PC-9 (cell line): ENCODE data around the gene VAT1L. TPM values are rescaled to one million over a fixed set of nuclear protein-coding genes. Genes with fewer than 3 reads are reported as not detected.
"Not testable (repeated sequence)": the region's sequence is repeated elsewhere in the genome, so short reads cannot be mapped to it uniquely, and the experiment has no call there.

Experiments used
- BruUV-seq: library from RNA; stranded (reverse); fragments of 400-500 nt; replicated peaks from 2 replicates; lab custom pipeline; 2021; lab: Mats Ljungman, UMichigan
- CTCF ChIA-PET: fragments of 300-600 bp; sonication (Branson Sonifier 250); formaldehyde crosslinking; loops from one replicate; lab custom pipeline; 2022; ENCODE audit warnings: antibody characterized with exemption; lab: Charles Lee
- POLR2A ChIA-PET: fragments of 300-600 bp; sonication (Branson Sonifier 250); formaldehyde crosslinking; loops from one replicate; lab custom pipeline; 2022; ENCODE audit warnings: antibody characterized with exemption; ENCODE audit not compliant: unreplicated experiment; lab: Charles Lee
- DNase-seq, 2 experiments: peaks; one replicate each; pipeline versions ENCODE4 v3.0.0 to v3.0.0-alpha.2; 2015 to 2022; ENCODE audit warnings: mixed read lengths in 1 of 2
- H2AFZ ChIP-seq: fragments of 200-600 bp; sonication (generic); 2 replicates; pipeline ENCODE4 v1.8.1; 2017; ENCODE audit warnings: antibody characterized with exemption
- H3F3A ChIP-seq: fragments of 200-600 bp; sonication (generic); 2 replicates; pipeline ENCODE4 v1.8.1; 2017; ENCODE audit warnings: antibody characterized with exemption, mild to moderate bottlenecking, low read depth; ENCODE audit not compliant: insufficient read depth
- H3K27ac ChIP-seq: fragments of 200-600 bp; sonication (generic); 2 replicates; pipeline ENCODE4 v1.6.1; 2016; ENCODE audit warnings: mixed run types
- H3K27me3 ChIP-seq: fragments of 200-600 bp; sonication (generic); 2 replicates; pipeline ENCODE4 v1.6.1; 2016; ENCODE audit warnings: low read depth, mixed run types; ENCODE audit not compliant: insufficient read depth
- H3K36me3 ChIP-seq: fragments of 200-600 bp; sonication (generic); 2 replicates; pipeline ENCODE4 v1.6.1; 2016; ENCODE audit warnings: low read depth, mixed run types
- H3K4me1 ChIP-seq: fragments of 200-600 bp; sonication (generic); replicated peaks from 2 replicates; pipeline ENCODE4 v1.6.1; 2016; ENCODE audit warnings: mixed run types; ENCODE audit not compliant: insufficient read depth
- H3K4me2 ChIP-seq: fragments of 200-600 bp; sonication (generic); 2 replicates; pipeline ENCODE4 v1.6.1; 2017; ENCODE audit warnings: mixed run types
- H3K4me3 ChIP-seq: fragments of 200-600 bp; sonication (generic); 2 replicates; pipeline ENCODE4 v1.6.1; 2016; ENCODE audit warnings: mixed run types
- H3K79me2 ChIP-seq: fragments of 200-600 bp; sonication (generic); 2 replicates; pipeline ENCODE4 v1.6.1; 2017; ENCODE audit warnings: low read depth, mixed run types
- H3K9me2 ChIP-seq: fragments of 200-600 bp; sonication (generic); 2 replicates; pipeline ENCODE4 v1.8.1; 2017; ENCODE audit warnings: mild to moderate bottlenecking; ENCODE audit not compliant: insufficient read depth
- H3K9me3 ChIP-seq: fragments of 200-600 bp; sonication (generic); 2 replicates; pipeline ENCODE4 v1.8.1; 2016; ENCODE audit warnings: low read depth; ENCODE audit not compliant: insufficient read depth
- H4K20me1 ChIP-seq: fragments of 200-600 bp; sonication (generic); 2 replicates; pipeline ENCODE4 v1.8.1; 2017; ENCODE audit not compliant: insufficient read depth
- EZH2 ChIP-seq: fragments of 200-600 bp; sonication (generic); IDR thresholded peaks from 2 replicates; pipeline ENCODE4 v1.8.0; 2017; ENCODE audit warnings: antibody characterized with exemption, low read depth
- intact Hi-C: fragments of 100-400 bp; cut with micrococcal nuclease; formaldehyde crosslinking; loops from one replicate; pipeline ENCODE4 v1.10.0; 2022; ENCODE audit not compliant: unreplicated experiment
- total RNA-seq: library from RNA; stranded (reverse); gene quantifications from 2 replicates; pipeline ENCODE4 v1.2.3, GENCODE V29; 2021
- TF ChIP-seq, protein P1 (sequence below): fragments of 200-600 bp; sonication (generic); conservative IDR thresholded peaks from 2 replicates; pipeline ENCODE4 v1.6.1; 2017; ENCODE audit warnings: mixed run types, antibody characterized with exemption, mild to moderate bottlenecking, moderate library complexity

VAT1L gene
- total RNA-seq, 1 experiment from 2014 or later, result not detected

DNA sequence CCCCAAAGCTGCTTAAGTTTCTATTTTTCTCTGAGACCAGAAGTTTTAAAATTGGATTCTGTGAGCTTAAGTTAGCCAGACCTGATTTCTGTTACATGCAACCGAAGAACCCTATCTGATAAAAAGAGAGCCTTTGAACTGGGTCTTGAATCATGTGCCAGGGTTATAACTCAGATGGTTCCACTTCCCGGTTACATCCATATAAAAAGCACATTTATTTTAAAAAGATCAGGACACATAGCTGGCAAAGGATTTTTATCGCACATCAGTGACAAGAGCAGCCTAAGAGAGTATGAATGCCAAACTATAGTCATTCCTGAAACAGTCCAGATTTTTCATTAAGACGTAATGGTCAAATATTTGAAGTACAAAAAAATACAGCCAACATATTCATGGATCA, 201.5 kb downstream of the VAT1L start:
- Histone ChIP-seq H3K9me3 (no peaks in the 10 kb centered on the region), H3K36me3 (no peaks in the 10 kb centered on the region), H3K79me2 (no peaks in the 10 kb centered on the region), H3K4me3 (no peak overlapping the region), H3K9me2 (no peaks in the 10 kb centered on the region), H3F3A (no peaks in the 10 kb centered on the region), H3K27ac (no peak overlapping the region), H3K4me2 (no peak overlapping the region), H3K4me1 (no peaks in the 10 kb centered on the region), H2AFZ (no peak overlapping the region), H4K20me1 (no peaks in the 10 kb centered on the region), H3K27me3 (peaks cover 36% of the 10 kb centered on the region)
- intact Hi-C loops, result no loop called here
- no peak for DNase-seq
- no TSS peak for BruUV-seq
- ChIA-PET CTCF (no interaction called here), POLR2A (no interaction called here)
- no peak for TF ChIP-seq EZH2

- Histone ChIP-seq H3K27me3 (peaks cover 19% of the 10 kb centered on the region), H3K9me2 (no peaks in the 10 kb centered on the region), H3K36me3 (no peaks in the 10 kb centered on the region), H3K27ac (no peak overlapping the region), H3K79me2 (no peaks in the 10 kb centered on the region), H2AFZ (no peak overlapping the region), H3K4me1 (no peaks in the 10 kb centered on the region), H3K4me2 (no peak overlapping the region), H4K20me1 (no peaks in the 10 kb centered on the region), H3K4me3 (no peak overlapping the region), H3K9me3 (no peaks in the 10 kb centered on the region; the same call in 1 of the 2 replicates), H3F3A (no peaks in the 10 kb centered on the region)
- BruUV-seq, result no TSS peak
- intact Hi-C loops, result no loop called here
- ChIA-PET CTCF (no interaction called here), POLR2A (no interaction called here)
- TF ChIP-seq EZH2, result no peak
- TF ChIP-seq, protein P1, sequence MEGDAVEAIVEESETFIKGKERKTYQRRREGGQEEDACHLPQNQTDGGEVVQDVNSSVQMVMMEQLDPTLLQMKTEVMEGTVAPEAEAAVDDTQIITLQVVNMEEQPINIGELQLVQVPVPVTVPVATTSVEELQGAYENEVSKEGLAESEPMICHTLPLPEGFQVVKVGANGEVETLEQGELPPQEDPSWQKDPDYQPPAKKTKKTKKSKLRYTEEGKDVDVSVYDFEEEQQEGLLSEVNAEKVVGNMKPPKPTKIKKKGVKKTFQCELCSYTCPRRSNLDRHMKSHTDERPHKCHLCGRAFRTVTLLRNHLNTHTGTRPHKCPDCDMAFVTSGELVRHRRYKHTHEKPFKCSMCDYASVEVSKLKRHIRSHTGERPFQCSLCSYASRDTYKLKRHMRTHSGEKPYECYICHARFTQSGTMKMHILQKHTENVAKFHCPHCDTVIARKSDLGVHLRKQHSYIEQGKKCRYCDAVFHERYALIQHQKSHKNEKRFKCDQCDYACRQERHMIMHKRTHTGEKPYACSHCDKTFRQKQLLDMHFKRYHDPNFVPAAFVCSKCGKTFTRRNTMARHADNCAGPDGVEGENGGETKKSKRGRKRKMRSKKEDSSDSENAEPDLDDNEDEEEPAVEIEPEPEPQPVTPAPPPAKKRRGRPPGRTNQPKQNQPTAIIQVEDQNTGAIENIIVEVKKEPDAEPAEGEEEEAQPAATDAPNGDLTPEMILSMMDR, result no peak
- DNase-seq, result no peak
Observed at GRCh38 chr16:77991701-77992100, 203.3 kb downstream of the VAT1L start.

- H3K79me2 ChIP-seq, H3K9me3 ChIP-seq, CTCF ChIA-PET, H3K27ac ChIP-seq, BruUV-seq, H3K4me2 ChIP-seq, H3K4me3 ChIP-seq, intact Hi-C loops, H4K20me1 ChIP-seq, H3K9me2 ChIP-seq, H3F3A ChIP-seq, H3K4me1 ChIP-seq, POLR2A ChIA-PET, H3K36me3 ChIP-seq, H2AFZ ChIP-seq, DNase-seq: not testable (repeated sequence)
- peaks cover 13% of the 10 kb centered on the region for H3K27me3 ChIP-seq
Observed at GRCh38 chr16:77992381-77992780, 204.0 kb downstream of the VAT1L start.

DNA sequence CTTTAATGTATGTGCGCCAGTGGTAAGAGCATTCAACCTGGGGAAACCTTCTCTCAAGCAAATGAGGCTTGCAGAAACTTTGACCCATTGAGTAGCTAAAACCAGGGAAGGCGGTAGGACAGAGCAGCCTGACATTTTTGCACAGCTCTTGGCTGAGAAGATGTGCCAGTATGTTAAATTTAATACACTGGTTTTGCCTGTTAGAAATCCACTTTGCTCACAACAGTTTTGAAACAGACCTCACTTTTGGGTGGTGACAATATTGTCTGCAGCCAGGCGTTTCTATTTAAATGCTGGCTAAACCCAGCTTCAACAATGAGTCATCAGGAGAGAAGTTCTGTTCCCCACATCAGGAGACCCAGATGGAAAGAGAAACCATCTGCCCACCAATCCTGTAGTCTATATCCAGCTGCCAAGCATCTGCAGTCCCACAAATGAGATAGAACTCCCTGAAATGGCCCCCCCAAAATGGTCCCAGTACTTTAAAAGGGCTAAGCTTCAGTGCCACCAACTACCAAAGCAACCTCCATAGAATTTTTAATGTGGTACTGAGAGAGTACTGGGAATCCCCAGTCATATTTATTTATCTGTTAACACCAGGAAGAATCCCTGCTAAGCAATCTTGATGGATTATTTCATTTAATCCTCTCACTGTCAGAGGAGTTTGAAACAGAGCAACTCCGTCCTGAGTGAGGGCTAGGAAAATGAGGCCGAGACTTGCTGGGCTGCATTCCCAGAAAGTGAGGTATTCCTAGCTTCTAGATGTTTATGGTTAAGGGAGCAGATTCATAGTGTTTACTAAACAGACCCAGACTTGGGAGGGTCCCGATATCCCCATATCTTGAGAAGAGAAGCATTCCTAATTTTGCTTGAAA, 205.0 kb downstream of the VAT1L start:
- POLR2A ChIA-PET, result no interaction called here
- Histone ChIP-seq H2AFZ (no peak overlapping the region), H3K79me2 (no peaks in the 10 kb centered on the region), H3K27me3 (0 out of 2 replicates have a peak, but pooled peaks cover 7% of the 10 kb centered on the region), H3K27ac (no peak overlapping the region), H4K20me1 (no peaks in the 10 kb centered on the region), H3K9me2 (no peaks in the 10 kb centered on the region), H3K4me3 (no peak overlapping the region), H3K9me3 (no peaks in the 10 kb centered on the region; the same call in 1 of the 2 replicates), H3K36me3 (no peaks in the 10 kb centered on the region), H3K4me2 (no peak overlapping the region), H3K4me1 (no peaks in the 10 kb centered on the region), H3F3A (no peaks in the 10 kb centered on the region)
- no TSS peak for BruUV-seq
- TF ChIP-seq, protein P1, result no peak
- no peak for TF ChIP-seq EZH2
- CTCF ChIA-PET, result no interaction called here
- DNase-seq, result no peak
- intact Hi-C loops, result no loop called here
